ENCODE data around the gene PFKFB1.

The PFKFB1 gene

GRCh38 chrX:54994099-54994498, at the start of gene PFKFB1:
PFKFB1 (minus strand) TSS chrX:54994188; CDS start chrX:54994007, 181 bp downstream.
- DNase-seq (ENCODE audit: low spot score): no peak

- DNase-seq (ENCODE audit: low spot score): no peak
Measured at GRCh38 chrX:55041514-55041913, 47.5 kb upstream of the PFKFB1 start.

- DNase-seq (ENCODE audit: low spot score): no peak
Measured at GRCh38 chrX:55039471-55039870, 45.5 kb upstream of the PFKFB1 start.

GRCh38 chrX:55033429-55033828, 39.4 kb upstream of the PFKFB1 start:
- DNase-seq (ENCODE audit: low spot score): no peak

GRCh38 chrX:55030271-55031205, 36.5 kb upstream of the PFKFB1 start, which contains the start of gene ALAS2:
ALAS2 (minus strand) TSS chrX:55030977; CDS start chrX:55026000, 4,977 bp downstream.
- DNase-seq (ENCODE audit: low spot score): no peak

- DNase-seq (ENCODE audit: low spot score): no peak
Measured at GRCh38 chrX:55029291-55029690, 35.3 kb upstream of the PFKFB1 start.

GRCh38 chrX:55028611-55029010, 34.6 kb upstream of the PFKFB1 start:
- DNase-seq (ENCODE audit: low spot score): no peak

- DNase-seq (ENCODE audit: low spot score): no peak
Measured at GRCh38 chrX:55028040-55028439, 34.1 kb upstream of the PFKFB1 start.

GRCh38 chrX:55026840-55027239, 32.9 kb upstream of the PFKFB1 start:
- no peak for DNase-seq (ENCODE audit: low spot score)

GRCh38 chrX:55026143-55026542, 32.2 kb upstream of the PFKFB1 start:
- no peak for DNase-seq (ENCODE audit: low spot score)

GRCh38 chrX:55014897-55015299, 20.9 kb upstream of the PFKFB1 start:
- no peak for DNase-seq (ENCODE audit: low spot score)

- no peak for DNase-seq (ENCODE audit: low spot score)
Measured at GRCh38 chrX:55011294-55011693, 17.3 kb upstream of the PFKFB1 start.

- DNase-seq (ENCODE audit: low spot score): peak; percentile 32
Measured at GRCh38 chrX:55008571-55009358, 14.8 kb upstream of the PFKFB1 start.

GRCh38 chrX:55007656-55008055, 13.7 kb upstream of the PFKFB1 start:
- DNase-seq (ENCODE audit: low spot score): peak; percentile 45

- DNase-seq (ENCODE audit: low spot score): no peak
Measured at GRCh38 chrX:55006827-55007621, 13.0 kb upstream of the PFKFB1 start.

- DNase-seq (ENCODE audit: low spot score): no peak
Measured at GRCh38 chrX:55005256-55005655, 11.3 kb upstream of the PFKFB1 start.

GRCh38 chrX:55004231-55004630, 10.2 kb upstream of the PFKFB1 start:
- DNase-seq (ENCODE audit: low spot score): no peak

GRCh38 chrX:54999717-55000598, 6.0 kb upstream of the PFKFB1 start, which contains the start of gene APEX2:
APEX2 (plus strand) TSS chrX:55000363; CDS start chrX:55000423, 60 bp downstream.
- DNase-seq (ENCODE audit: low spot score): peak; percentile 75

GRCh38 chrX:54995621-54996020, 1.6 kb upstream of the PFKFB1 start:
- no peak for DNase-seq (ENCODE audit: low spot score)

GRCh38 chrX:54994668-54995351, 822 bp upstream of the PFKFB1 start:
- no peak for DNase-seq (ENCODE audit: low spot score)

Measured in hepatic stellate cell (primary cell).